ENCODE measurements around the gene MTHFD1L.

DNA sequence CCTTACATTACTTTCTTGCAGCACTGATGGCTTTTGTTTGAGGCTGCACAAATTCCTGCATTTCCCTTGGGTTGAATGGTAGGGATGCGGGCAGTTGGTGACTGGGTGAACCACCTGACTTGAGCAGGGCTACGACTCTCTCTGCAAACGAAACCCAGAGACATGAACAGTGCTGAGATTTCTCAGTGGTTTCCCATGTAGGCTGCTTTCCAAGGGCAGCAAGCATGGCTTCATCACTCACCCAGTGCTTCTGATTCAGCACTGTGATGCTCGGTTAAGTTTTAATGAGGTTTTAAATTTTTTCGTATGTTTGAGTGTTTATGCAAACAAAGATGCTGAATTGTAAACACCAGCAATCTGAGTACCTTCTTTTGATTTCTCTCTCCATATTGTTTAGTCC lies 127.2 kb downstream of the MTHFD1L start:
- TF ChIP-seq POLR2AphosphoS5 (IDR thresholded peaks at IDR 0.05; ENCODE audit: borderline replicate concordance, low read depth, low read length) (no peak), EZH2 (IDR thresholded peaks at IDR 0.05) (no peak), FOXP2 (optimal IDR thresholded peaks at IDR 0.05; ENCODE audit: control extremely low read depth, extremely low read length, insufficient read depth) (no peak)
